GM21515 (cell line): Measurements from ENCODE around the gene WRAP73.

ENCODE experiments used
- ATAC-seq: cut with Tn5 transposase; IDR thresholded peaks from one replicate; pipeline ENCODE4 v1.9.1; 2021; ENCODE audit not compliant: unreplicated experiment

The WRAP73 gene

GRCh38 chr1:3650248-3651025 is 534 bp upstream of the WRAP73 start:
- ATAC-seq: no peak

- ATAC-seq: no peak
Measured at GRCh38 chr1:3646596-3646995, 3.3 kb downstream of the WRAP73 start.

DNA sequence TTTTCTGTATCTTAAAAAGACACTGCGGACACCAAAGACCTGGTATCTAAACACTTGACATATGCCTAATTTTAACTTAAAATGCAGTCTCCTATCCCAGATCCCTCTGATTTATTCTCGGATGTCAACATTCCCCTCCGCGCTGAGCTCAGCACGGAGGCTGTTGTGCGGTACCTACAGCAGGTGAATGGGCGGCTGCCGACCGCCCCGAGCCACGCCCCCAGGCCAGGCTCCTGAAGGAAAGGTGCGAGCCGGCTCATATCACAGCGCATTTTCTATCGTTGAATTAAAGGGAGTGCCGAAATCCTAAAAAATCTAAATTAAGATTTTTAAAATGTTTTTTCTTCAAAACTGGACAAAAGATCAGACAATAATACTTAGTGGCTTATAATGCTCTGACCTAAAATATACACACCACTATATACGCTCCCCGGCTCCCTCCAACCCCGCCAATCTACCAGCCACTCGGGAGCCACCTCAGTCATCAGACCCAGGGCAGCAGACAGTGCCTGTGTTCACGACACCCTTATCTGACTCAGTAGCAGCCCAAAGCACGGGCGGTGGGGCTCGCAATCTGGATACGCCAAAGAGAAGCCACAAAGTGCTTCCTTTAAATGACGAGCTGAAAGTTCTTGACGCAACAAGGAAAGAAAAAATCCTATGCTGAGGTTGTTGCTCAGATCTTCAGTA is 4.1 kb downstream of the WRAP73 start:
- ATAC-seq: no peak

- no peak for ATAC-seq
Measured at GRCh38 chr1:3645247-3645646, 4.7 kb downstream of the WRAP73 start.

GRCh38 chr1:3644273-3644672 is 5.6 kb downstream of the WRAP73 start:
- no peak for ATAC-seq

DNA sequence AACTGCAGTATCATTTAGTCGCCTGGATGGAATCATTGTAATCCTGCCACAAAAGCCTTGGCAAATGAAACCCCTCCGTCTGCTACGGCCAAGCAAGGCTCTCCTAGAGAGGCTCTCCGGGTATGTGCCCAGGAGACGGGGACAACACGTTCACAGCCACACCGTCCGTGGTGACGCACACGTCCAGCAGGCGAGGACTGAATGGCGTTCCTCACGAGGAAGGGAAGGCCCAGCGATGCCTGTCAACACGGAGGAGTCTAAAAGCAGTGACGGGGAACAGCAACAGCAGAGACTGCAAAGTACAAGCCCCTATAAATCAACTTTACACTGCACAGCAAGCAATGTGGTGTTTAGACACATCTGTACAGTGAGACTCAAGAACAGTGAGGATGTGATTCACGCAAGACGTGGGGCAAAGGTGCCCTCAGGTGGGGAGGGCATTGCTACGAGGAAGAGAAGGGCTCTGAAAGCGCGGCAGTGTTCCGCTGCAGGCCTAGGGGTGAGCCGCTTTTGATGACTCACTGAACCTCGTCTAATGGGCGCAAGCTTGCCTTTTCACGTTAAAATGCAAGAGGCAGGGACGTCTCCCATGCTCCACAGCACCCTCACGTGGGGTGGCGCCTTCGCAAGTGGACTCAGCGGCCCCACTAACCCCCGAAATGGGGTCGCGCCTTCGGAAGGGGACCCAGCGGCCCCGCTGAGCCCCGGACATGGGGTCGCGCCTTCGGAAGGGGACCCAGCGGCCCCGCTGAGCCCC is 6.8 kb downstream of the WRAP73 start:
- no peak for ATAC-seq

DNA sequence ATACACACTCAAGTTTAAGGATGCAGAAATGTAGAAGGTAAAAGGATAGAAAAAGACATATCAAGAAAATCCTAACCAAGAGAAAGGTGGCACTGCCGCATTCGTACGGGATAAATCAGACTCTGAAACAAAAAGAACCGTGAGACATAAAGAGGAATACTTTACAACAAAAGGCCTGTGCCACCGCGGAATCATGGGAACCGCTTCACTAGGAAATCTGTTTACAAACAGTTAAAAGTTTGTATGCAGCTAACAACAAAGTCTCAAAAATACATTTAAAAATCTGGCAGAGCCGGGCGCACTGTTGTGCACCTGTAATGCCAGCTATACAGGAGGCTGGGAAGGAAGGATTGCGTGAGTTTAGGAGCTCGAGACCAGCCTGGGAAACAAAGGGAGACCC is 8.1 kb downstream of the WRAP73 start:
- no peak for ATAC-seq

DNA sequence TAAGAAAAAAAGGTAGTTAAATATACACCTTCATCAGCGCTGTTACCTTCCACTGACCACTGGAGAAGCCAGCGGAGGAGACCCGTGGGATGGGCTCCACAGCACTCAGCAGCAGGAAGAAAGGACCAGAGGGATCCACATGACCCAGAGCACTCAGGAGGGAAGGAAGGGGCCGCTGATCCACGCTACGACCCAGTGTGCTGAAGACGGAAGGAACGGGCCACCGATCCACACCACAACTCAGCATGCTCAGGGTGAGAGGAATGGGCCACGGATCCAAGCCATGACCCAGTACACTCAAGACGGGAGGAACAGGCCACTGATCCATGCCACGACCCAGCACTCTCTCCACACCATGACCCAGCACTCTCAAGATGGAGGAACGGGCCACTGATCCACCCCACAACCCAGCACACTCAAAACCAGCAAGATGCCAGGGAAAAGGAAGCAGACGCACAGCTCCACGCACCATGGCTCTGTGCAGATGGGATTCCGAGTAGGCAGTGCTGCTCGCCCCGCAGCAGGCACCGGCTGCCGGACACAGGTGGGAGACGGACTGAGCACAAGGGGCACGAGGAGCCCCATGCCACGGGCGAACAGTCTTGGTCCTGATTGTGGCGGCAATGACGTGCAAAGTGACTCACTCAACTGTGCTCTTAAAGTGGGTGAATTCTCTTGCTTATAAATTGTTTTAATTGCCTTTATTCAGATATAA is 8.7 kb downstream of the WRAP73 start:
- no peak for ATAC-seq

- ATAC-seq: no peak
Measured at GRCh38 chr1:3640121-3640837, 9.6 kb downstream of the WRAP73 start.

- no peak for ATAC-seq
Measured at GRCh38 chr1:3639397-3639911, 10.4 kb downstream of the WRAP73 start.

- no peak for ATAC-seq
Measured at GRCh38 chr1:3638676-3639075, 11.2 kb downstream of the WRAP73 start.

GRCh38 chr1:3638027-3638426 is 11.9 kb downstream of the WRAP73 start:
- ATAC-seq: no peak

- no peak for ATAC-seq
Measured at GRCh38 chr1:3636531-3636930, 13.4 kb downstream of the WRAP73 start.

DNA sequence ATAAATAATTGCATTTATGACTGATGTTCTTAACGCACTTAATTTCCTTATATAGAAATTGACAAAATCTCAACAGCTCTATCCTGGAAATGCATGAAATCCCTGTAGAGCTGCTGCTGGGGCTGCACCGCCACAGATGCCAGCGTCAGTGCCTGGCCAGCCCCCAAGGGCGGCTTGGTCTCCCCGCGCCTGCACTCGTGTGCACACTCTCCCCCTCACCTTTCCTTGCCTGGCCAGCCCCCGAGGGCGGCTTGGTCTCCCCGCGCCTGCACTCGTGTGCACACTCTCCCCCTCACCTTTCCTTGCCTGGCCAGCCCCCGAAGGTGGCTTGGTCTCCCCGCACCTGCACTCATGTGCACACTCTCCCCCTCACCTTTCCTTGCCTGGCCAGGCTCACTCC is 13.8 kb downstream of the WRAP73 start:
- ATAC-seq: no peak

DNA sequence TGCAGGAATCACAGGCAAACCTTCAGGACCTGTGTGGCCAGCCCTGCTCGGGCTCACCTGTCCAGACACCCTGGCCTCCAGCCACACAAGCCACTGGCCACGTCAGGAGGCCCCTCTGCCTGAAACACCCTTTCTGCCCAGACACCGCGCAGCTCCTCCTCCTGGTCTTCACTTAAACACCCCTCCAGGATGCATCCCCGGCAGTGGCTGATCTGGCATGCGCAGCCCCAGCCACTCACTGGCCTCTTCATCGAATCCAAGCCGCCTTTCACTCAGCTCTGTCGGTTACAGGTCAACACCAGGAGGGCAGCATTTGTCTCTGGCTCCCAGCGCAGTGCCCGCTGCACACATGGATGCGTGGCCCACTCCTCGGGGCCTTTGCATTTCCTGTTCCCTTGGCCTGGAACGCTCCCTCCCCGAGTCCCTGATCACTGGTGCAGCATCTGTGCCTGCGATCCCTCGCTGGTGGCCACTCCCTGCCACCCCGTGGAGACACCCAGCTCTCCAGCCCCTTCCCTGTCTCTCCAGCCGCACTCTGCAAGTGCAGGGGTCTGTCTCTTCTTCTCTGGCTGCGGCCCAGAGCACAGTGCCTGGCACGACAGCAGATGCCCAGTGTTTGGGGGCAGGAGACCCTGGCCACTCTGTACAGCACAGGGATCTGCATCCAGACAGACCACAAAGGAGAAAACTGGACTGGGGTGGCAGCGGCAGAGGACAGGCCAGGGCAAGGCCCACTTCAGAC is 15.7 kb downstream of the WRAP73 start:
- ATAC-seq: no peak

DNA sequence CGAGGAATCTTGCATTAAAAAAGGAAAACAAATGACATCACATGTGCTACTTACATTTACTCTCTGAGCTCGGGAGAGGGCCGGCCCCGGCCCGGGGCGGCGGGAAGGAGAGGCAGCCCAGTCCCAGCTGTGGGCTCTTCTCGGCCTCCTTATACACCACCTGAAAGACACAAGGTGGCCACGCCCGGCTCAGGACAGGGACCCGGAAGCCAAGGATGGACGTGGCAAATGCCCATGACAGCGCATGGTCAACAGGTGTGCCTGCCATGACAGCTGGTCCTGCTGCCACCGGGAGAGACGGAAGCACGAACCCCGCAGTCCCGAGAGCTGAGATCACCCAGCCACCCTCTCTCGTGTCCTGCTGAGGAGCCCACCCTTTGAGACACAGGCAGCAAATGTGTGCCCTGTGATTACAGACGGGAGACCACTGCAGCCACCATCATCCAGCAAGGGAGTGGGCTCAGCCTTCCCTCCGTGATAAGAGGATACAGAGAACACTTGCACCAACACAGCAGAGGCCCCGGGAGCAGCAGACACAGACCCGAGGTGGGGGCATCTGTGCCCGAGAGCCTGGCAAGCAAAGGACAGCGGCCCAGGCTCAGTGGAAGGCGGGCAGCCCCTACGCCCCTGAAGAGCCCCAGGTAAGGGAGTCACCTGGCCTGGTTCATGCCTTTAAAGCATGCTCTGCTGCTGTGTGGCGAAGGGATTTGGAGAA is 16.4 kb downstream of the WRAP73 start:
- no peak for ATAC-seq

GRCh38 chr1:3632716-3633343 is 17.1 kb downstream of the WRAP73 start:
- ATAC-seq: no peak

GRCh38 chr1:3632298-3632697 is 17.6 kb downstream of the WRAP73 start:
- ATAC-seq: no peak
